HepG2 (cell line): ENCODE results near the gene LGR6. TPM values are rescaled to one million over a fixed set of nuclear protein-coding genes. Genes with fewer than 3 reads are reported as not detected.
A peak's percentile ranks its signal among the peaks of the same experiment; 100 is the strongest.

Source experiments
- ATAC-seq: fragments of 200-7000 bp; cut with Tn5 transposase; 3 replicates; pipeline ENCODE4 v1.9.1; 2020; ENCODE audit warnings: mild to moderate bottlenecking, moderate library complexity
- BruUV-seq: library from RNA; stranded (reverse); fragments of 400-500 nt; replicated peaks from 2 replicates; lab custom pipeline; 2021; lab: Mats Ljungman, UMichigan
- CTCF ChIA-PET: fragments of 300-600 bp; formaldehyde crosslinking; extraction: SDS; loops from one replicate; lab custom pipeline; 2021; ENCODE audit warnings: low total read pairs, inconsistent platforms, low intra/inter-chr PET ratio; lab: Yijun Ruan, JAX
- POLR2A ChIA-PET: fragments of 350-600 bp; sonication (Branson Sonifier 250); formaldehyde crosslinking; loops from one replicate; lab custom pipeline; 2020; ENCODE audit warnings: antibody characterized with exemption, inconsistent platforms; lab: Yijun Ruan, JAX
- DNase-seq: peaks from one replicate; pipeline ENCODE4 v3.0.0-alpha.2; 2015; ENCODE audit warnings: low spot score
- FAIRE-seq: peaks from 3 replicates; lab custom pipeline; 2011; peaks lifted over from hg19 to GRCh38; lab: Jason Lieb, UNC
- H2AFZ ChIP-seq: one replicate; pipeline ENCODE4 v1.6.1; 2011; ENCODE audit warnings: low read length, inconsistent platforms
- H3K27ac ChIP-seq: fragments of 300-600 bp; 3 replicates; pipeline ENCODE4 v1.8.0; 2011; ENCODE audit warnings: mixed run types, mild to moderate bottlenecking, mixed read lengths, low read length, inconsistent platforms; ENCODE audit not compliant: insufficient read depth; ENCODE audit errors: extremely low read length
- H3K27me3 ChIP-seq, 2 experiments: fragments of 200-600 bp in 1 of 2; 2 replicates in 1 of 2; 3 replicates in 1 of 2; pipeline versions ENCODE4 v1.6.0 to v1.8.0; 2011; ENCODE audit warnings: low read length in 2 of 2, mild to moderate bottlenecking in 2 of 2, moderate library complexity in 2 of 2, inconsistent platforms in 1 of 2; ENCODE audit not compliant: insufficient read depth in 2 of 2, control insufficient read depth in 1 of 2
- H3K36me3 ChIP-seq, 2 experiments: fragments of 200-600 bp in 1 of 2; replicated peaks in 1 of 2; 2 replicates in 1 of 2; 3 replicates in 1 of 2; pipeline versions ENCODE4 v1.5.1 to v1.8.0; 2011; ENCODE audit warnings: low read length in 2 of 2, inconsistent platforms in 1 of 2; ENCODE audit not compliant: insufficient read depth in 2 of 2, control insufficient read depth in 1 of 2
- H3K4me1 ChIP-seq: 2 replicates; pipeline ENCODE4 v1.5.1; 2012; ENCODE audit warnings: low read length, inconsistent platforms; ENCODE audit not compliant: insufficient read depth
- H3K4me2 ChIP-seq: 2 replicates; pipeline ENCODE4 v1.6.0; 2011; ENCODE audit warnings: low read depth, low read length, inconsistent platforms
- H3K4me3 ChIP-seq, 3 experiments: fragments of 200-600 bp in 1 of 3; sonication (generic), shearing (Covaris generic) in 1 of 3; replicated peaks in 1 of 3; 2 replicates each; pipeline ENCODE4 v1.5.1; 2011 to 2016; ENCODE audit warnings: low read length in 3 of 3, inconsistent platforms in 2 of 3, low read depth in 2 of 3, mild to moderate bottlenecking in 2 of 3, control low read depth in 1 of 3, mixed read lengths in 1 of 3; ENCODE audit not compliant: insufficient read depth in 1 of 3
- H3K79me2 ChIP-seq: one replicate; pipeline ENCODE4 v1.6.1; 2011; ENCODE audit warnings: low read length, inconsistent platforms; ENCODE audit not compliant: insufficient read depth
- H3K9ac ChIP-seq: 2 replicates; pipeline ENCODE4 v1.6.0; 2011; ENCODE audit warnings: mild to moderate bottlenecking, low read depth, low read length, inconsistent platforms; ENCODE audit not compliant: insufficient read depth
- H3K9me3 ChIP-seq: 2 replicates; pipeline ENCODE4 v1.5.1; 2012; ENCODE audit warnings: mild to moderate bottlenecking, low read length
- H4K20me1 ChIP-seq: 2 replicates; pipeline ENCODE4 v1.6.0; 2011; ENCODE audit warnings: inconsistent platforms, mild to moderate bottlenecking, low read length, moderate library complexity; ENCODE audit not compliant: insufficient read depth
- ASH2L ChIP-seq: fragments of 300-600, 200-600 bp; sonication (generic); IDR thresholded peaks from 2 replicates; pipeline ENCODE4 v1.7.0; 2017; ENCODE audit warnings: low read depth, mild to moderate bottlenecking, moderate library complexity, mixed read lengths, low read length; ENCODE audit not compliant: insufficient read length
- CEBPG ChIP-seq: IDR thresholded peaks from 2 replicates; pipeline ENCODE4 v1.6.1; 2016
- ETV5 ChIP-seq: IDR thresholded peaks from 2 replicates; pipeline ENCODE4 v1.6.1; 2018; ENCODE audit warnings: missing biosample characterization, missing genetic modification reagents, inconsistent platforms, borderline replicate concordance
- GATAD2A ChIP-seq: IDR thresholded peaks from 2 replicates; pipeline ENCODE4 v1.6.1; 2016
- HDAC2 ChIP-seq: sonication (generic); formaldehyde crosslinking; IDR thresholded peaks from 2 replicates; pipeline ENCODE4 v1.4.0; 2020; ENCODE audit warnings: missing genetic modification reagents
- HMG20A ChIP-seq: IDR thresholded peaks from 2 replicates; pipeline ENCODE4 v1.6.1; 2016; ENCODE audit warnings: borderline replicate concordance
- NCOA2 ChIP-seq: sonication (generic); formaldehyde crosslinking; IDR thresholded peaks from 2 replicates; pipeline ENCODE4 v1.8.0; 2022; ENCODE audit warnings: inconsistent platforms
- RBFOX2 ChIP-seq: fragments of 200-400 bp; formaldehyde crosslinking; IDR thresholded peaks from 2 replicates; pipeline ENCODE4 v1.6.1; 2017; ENCODE audit warnings: low read depth, mild to moderate bottlenecking, low read length
- ZMYM2 ChIP-seq: sonication (generic); formaldehyde crosslinking; IDR thresholded peaks from 2 replicates; pipeline ENCODE4 v1.8.0; 2022; ENCODE audit warnings: mild to moderate bottlenecking, missing genetic modification reagents
- ZMYM3 ChIP-seq: sonication (generic); formaldehyde crosslinking; IDR thresholded peaks from 2 replicates; pipeline ENCODE4 v1.5.1; 2020; ENCODE audit warnings: mild to moderate bottlenecking, missing genetic modification reagents
- ZNF614 ChIP-seq: IDR thresholded peaks from 2 replicates; pipeline ENCODE4 v1.6.1; 2018; ENCODE audit warnings: missing biosample characterization, missing genetic modification reagents, inconsistent platforms, borderline replicate concordance
- in situ Hi-C: cut with HindIII; loops from 2 replicates; pipeline ENCODE4 v1.10.0; 2017; ENCODE audit warnings: low pct_unique_long_range_greater_than_20kb; ENCODE audit not compliant: extremely low pct_ligation_motif_present
- intact Hi-C: fragments of 100-400 bp; cut with micrococcal nuclease; formaldehyde crosslinking; loops from one replicate; pipeline ENCODE4 v1.10.0; 2022; ENCODE audit not compliant: unreplicated experiment
- polyA plus RNA-seq, 8 experiments: library from polyadenylated mRNA; depleted of rRNA in 3 of 8; stranded (reverse) in 7 of 8; unstranded in 1 of 8; fragments of >200 nt; fragmentation: Illumina TruSeq in 4 of 8; extraction: Trizol in 4 of 8; gene quantifications; 2 replicates each; pipeline versions ENCODE4 v1.2.1 to v1.2.3, GENCODE V29; 2011 to 2016; ENCODE audit warnings: low read depth in 4 of 8, missing spikeins in 1 of 8, mixed read lengths in 1 of 8; ENCODE audit not compliant: insufficient read depth in 1 of 8
- total RNA-seq, 5 experiments: library from RNA; depleted of rRNA; stranded (reverse); fragments of >200 nt; fragmentation: Illumina TruSeq; extraction: Trizol; gene quantifications; 2 replicates each; pipeline ENCODE4 v1.2.3, GENCODE V29; 2016; ENCODE audit warnings: low read depth in 1 of 5

Gene LGR6
- total and polyA plus RNA-seq, 2 of the 13 experiments (the other 11 are each of a cell fraction or from before 2014, with no cell fraction given), result 0.07 TPM; not detected in 1

DNA sequence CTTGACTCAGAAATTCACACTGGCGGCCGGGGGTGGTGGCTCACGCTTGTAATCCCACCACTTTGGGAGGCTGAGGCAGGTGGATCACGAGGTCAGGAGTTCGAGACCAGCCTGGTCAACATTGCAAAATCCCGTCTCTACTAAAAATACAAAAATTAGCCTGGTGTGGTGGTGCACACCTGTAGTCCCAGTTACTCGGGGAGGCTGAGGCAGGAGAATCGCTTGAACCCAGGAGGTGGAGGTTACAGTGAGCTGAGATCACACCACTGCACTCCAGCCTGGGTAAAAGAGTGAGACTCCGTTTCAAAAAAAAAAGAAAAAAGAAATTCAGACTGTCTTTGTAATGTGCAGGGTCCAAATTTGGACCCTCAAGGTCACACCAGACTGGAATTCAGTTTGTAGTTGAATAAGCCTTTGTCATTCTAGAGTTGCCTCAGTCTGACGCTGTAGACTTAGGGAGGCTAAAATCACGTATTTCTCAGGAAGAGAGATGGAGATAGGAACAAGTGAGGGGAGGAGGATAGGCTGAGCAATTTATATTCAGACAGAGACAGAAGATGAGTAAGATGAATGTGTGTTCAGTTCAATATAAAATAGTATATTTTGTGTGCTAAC, 159.1 kb downstream of the LGR6 start (continued):
- peak; percentile 95 for TF ChIP-seq ZMYM3 (CRISPR knock-in tag)
- peak; percentile 34; the same call in 1 of the 2 replicates for TF ChIP-seq HMG20A (CRISPR knock-in tag)
- TF ChIP-seq HDAC2 (CRISPR knock-in tag), result peak; percentile 57; the same call in 1 of the 2 replicates
- peak; percentile 56 for TF ChIP-seq GATAD2A
- peak; percentile 59; the same call in 1 of the 2 replicates for TF ChIP-seq ZMYM2
- TF ChIP-seq CEBPG (CRISPR knock-in tag), result peak; percentile 25; the same call in 1 of the 2 replicates
- 0 out of 2 replicates have a peak, but pooled peaks have one; percentile 34 for TF ChIP-seq ZNF614 (CRISPR knock-in tag)
- peak; percentile 18; the same call in 1 of the 2 replicates for TF ChIP-seq ETV5 (CRISPR knock-in tag)
- TF ChIP-seq ASH2L, result peak; percentile 50
- peak; percentile 32; the same call in 1 of the 2 replicates for TF ChIP-seq NCOA2

DNA sequence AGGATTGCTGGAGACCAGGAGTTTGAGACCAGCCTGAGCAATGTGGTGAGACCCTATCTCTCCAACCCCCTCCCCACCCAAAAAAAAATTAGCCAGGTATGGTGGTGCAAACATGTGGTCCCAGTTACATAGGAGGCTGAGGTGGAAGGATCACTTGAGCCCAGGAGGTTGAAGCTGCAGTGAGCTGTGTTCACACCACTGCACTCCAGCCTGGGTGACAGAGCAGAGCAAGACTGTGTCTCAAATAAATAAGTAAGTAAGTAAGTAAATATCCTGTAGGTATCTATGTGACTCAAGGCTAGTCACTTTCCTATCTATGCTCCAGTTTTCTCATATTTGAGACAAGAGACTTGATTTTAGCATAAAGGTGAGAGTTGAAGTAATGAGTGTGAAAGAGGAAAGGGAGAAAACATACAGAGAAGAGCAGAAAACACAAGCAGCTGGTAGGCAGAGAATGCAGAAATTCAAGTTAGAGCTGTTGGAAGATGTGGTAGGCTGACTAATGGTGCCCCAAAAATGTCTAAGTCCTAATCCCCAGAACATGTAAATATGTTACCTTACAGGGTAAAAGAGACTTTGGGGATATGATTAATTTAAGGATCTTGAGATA, 162.4 kb downstream of the LGR6 start:
- no peak for DNase-seq
- no peak overlapping the region for H3K4me3 ChIP-seq
- H2AFZ ChIP-seq, result no peak overlapping the region
- no peaks in the 10 kb centered on the region for H3K36me3 ChIP-seq
- BruUV-seq, result no TSS peak
- in situ Hi-C loops, result no loop called here
- H3K79me2 ChIP-seq, result peaks cover 61% of the 10 kb centered on the region
- H3K4me2 ChIP-seq, result no peak overlapping the region
- H4K20me1 ChIP-seq, result no peaks in the 10 kb centered on the region
- no peak overlapping the region for H3K27ac ChIP-seq
- CTCF ChIA-PET, result no interaction called here
- no peaks in the 10 kb centered on the region for H3K9me3 ChIP-seq
- intact Hi-C loops, result no loop called here
- POLR2A ChIA-PET, result no interaction called here
- no peak overlapping the region for H3K9ac ChIP-seq
- no peak for ATAC-seq
- FAIRE-seq, result no peak
- peaks cover 36% of the 10 kb centered on the region for H3K4me1 ChIP-seq
- no peaks in the 10 kb centered on the region for H3K27me3 ChIP-seq
- TF ChIP-seq RBFOX2, result no peak
